GM19455 (cell line): ENCODE results near the gene FRMD4A.

Source experiments
- ATAC-seq: cut with Tn5 transposase; IDR thresholded peaks from one replicate; pipeline ENCODE4 v1.9.1; 2021; ENCODE audit not compliant: unreplicated experiment

FRMD4A gene

GRCh38 chr10:13862546-13863233, 468.0 kb downstream of the FRMD4A start:
- ATAC-seq: no peak

GRCh38 chr10:13860886-13861285, 469.8 kb downstream of the FRMD4A start:
- no peak for ATAC-seq

- no peak for ATAC-seq
Measured at GRCh38 chr10:13859979-13860654, 470.6 kb downstream of the FRMD4A start.

GRCh38 chr10:13858709-13859108, 472.0 kb downstream of the FRMD4A start:
- no peak for ATAC-seq

- ATAC-seq: no peak
Measured at GRCh38 chr10:13857451-13857850, 473.3 kb downstream of the FRMD4A start.

GRCh38 chr10:13853854-13854253, 476.9 kb downstream of the FRMD4A start:
- no peak for ATAC-seq

GRCh38 chr10:13852872-13853271, 477.9 kb downstream of the FRMD4A start:
- no peak for ATAC-seq

- ATAC-seq: no peak
Measured at GRCh38 chr10:13851906-13852305, 478.8 kb downstream of the FRMD4A start.

- no peak for ATAC-seq
Measured at GRCh38 chr10:13848520-13849445, 481.9 kb downstream of the FRMD4A start.

GRCh38 chr10:13847201-13847631, 483.5 kb downstream of the FRMD4A start:
- no peak for ATAC-seq

GRCh38 chr10:13845897-13846296, 484.8 kb downstream of the FRMD4A start:
- ATAC-seq: no peak

- ATAC-seq: no peak
Measured at GRCh38 chr10:13844651-13845050, 486.1 kb downstream of the FRMD4A start.

- ATAC-seq: no peak
Measured at GRCh38 chr10:13842117-13842516, 488.6 kb downstream of the FRMD4A start.

GRCh38 chr10:13840036-13840435, 490.7 kb downstream of the FRMD4A start:
- no peak for ATAC-seq

- ATAC-seq: no peak
Measured at GRCh38 chr10:13839430-13839990, 491.2 kb downstream of the FRMD4A start.

- ATAC-seq: no peak
Measured at GRCh38 chr10:13839030-13839429, 491.7 kb downstream of the FRMD4A start.

GRCh38 chr10:13837966-13838365, 492.8 kb downstream of the FRMD4A start:
- no peak for ATAC-seq

GRCh38 chr10:13834581-13835286, 496.0 kb downstream of the FRMD4A start:
- ATAC-seq: no peak

GRCh38 chr10:13831711-13832141, 499.0 kb downstream of the FRMD4A start:
- ATAC-seq: peak; percentile 62

- ATAC-seq: no peak
Measured at GRCh38 chr10:13830385-13830784, 500.3 kb downstream of the FRMD4A start.

- no peak for ATAC-seq
Measured at GRCh38 chr10:13829790-13830189, 500.9 kb downstream of the FRMD4A start.
